Measurements from ENCODE around the gene UNC119. TPM values are rescaled to one million over a fixed set of nuclear protein-coding genes. Genes with fewer than 3 reads are reported as not detected.

The UNC119 gene
- total RNA-seq, 5 donors from 2014 or later (not counting 1 experiment from before 2014, with no cell fraction given): 37.7 to 51.7 (median 44.5) TPM

DNA sequence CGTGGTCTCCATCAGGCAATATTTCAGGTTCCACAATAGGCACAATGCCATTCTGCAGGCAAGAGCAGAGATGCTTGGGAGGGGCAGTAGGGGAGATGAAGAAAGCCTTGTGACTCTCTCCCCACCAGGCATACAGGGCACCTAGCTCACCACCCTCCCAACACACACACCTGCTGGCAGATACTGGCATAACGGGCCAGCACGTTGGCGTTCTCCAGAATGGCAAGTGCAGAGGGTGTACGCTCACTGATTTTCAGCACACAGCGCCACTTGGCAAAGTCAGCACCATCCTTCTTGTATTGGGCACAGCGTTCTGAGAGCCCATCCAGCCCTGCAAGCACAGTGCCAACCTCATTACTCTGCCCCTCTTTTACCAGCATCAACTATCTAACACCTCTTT is 22.1 kb upstream of the UNC119 start:
- no peak overlapping the region for H3K4me3 ChIP-seq (ENCODE audit: control insufficient read depth in 1 of 2, extremely low read depth in 1 of 2, low read length in 1 of 2)
- CTCF ChIA-PET: no interaction called here
- H3K36me3 Mint-ChIP-seq: peaks cover 9% of the 10 kb centered on the region
- H3K4me3 Mint-ChIP-seq: peak overlapping the region in 1 of 3 donors; percentile 21
- no peak overlapping the region for H3K27ac ChIP-seq (ENCODE audit: low read length)
- POLR2A ChIA-PET: no interaction called here
- peaks cover 44 to 55% (median 54%) of the 10 kb centered on the region in 3 donors for H3K4me1 Mint-ChIP-seq
- no peak overlapping the region for H3K27ac Mint-ChIP-seq
- peaks cover 18 to 46% of the 10 kb centered on the region in 2 experiments for H3K4me1 ChIP-seq (ENCODE audit: control insufficient read depth in 1 of 2, extremely low read depth in 1 of 2, insufficient read depth in 2 of 2, low read length in 2 of 2)
- WGBS (ENCODE audit: insufficient coverage): 96% methylated on average over 6 of the region's 7 CpGs
- no peaks in the 10 kb centered on the region for H3K27me3 Mint-ChIP-seq
- ATAC-seq (replicated peaks in 1 of 4) (no peak), DNase-seq (peak in 8 of 35 experiments; percentile 12 to 38 (median 28))
- H3K27me3 ChIP-seq (replicated peaks in 1 of 2; ENCODE audit: control insufficient read depth in 2 of 2, extremely low read depth in 1 of 2, insufficient read depth in 2 of 2, low read length in 1 of 2): no peaks in the 10 kb centered on the region
- no peaks in the 10 kb centered on the region for H3K9me3 Mint-ChIP-seq
- no peaks in the 10 kb centered on the region for H3K9me3 ChIP-seq
- peaks cover 7 to 8% of the 10 kb centered on the region in 2 donors for H3K36me3 ChIP-seq (ENCODE audit: control insufficient read depth in 2 of 2, extremely low read depth in 1 of 2, insufficient read depth in 1 of 2, low read length in 1 of 2)

DNA sequence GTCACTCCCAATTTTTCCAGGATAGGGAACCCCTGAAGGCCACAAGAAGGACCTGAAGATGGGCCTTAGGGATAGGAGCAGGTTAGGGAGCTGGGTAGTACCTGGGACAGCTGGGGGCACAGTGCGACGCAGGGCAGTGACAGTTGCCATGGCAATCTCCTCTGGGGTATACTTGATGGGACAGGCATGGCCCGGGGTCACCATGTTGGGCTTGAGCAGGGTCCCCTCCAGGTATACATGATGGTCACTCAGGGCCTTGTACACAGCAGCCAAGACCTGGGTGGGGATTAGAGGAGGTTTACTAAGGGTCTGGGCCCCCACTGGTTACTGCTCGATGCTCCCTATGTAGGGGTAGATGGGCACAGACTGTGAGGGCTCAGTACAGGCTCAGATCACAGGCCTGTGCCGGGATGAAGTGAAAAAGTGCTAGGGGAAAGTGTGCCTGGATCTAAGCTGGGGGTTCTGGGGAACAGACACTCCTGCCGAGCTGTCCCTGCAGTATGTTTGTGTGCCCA is 21.6 kb upstream of the UNC119 start:
- Mint-ChIP-seq H3K27ac (no peak overlapping the region), H3K4me3 (peak overlapping the region in 1 of 3 donors; percentile 21), H3K4me1 (peaks cover 48 to 60% (median 57%) of the 10 kb centered on the region in 3 donors), H3K36me3 (peaks cover 10% of the 10 kb centered on the region), H3K27me3 (no peaks in the 10 kb centered on the region), H3K9me3 (no peaks in the 10 kb centered on the region)
- Histone ChIP-seq H3K4me1 (ENCODE audit: control insufficient read depth in 1 of 2, extremely low read depth in 1 of 2, insufficient read depth in 2 of 2, low read length in 2 of 2) (peaks cover 18 to 51% of the 10 kb centered on the region in 2 experiments), H3K9me3 (no peaks in the 10 kb centered on the region), H3K27ac (ENCODE audit: low read length) (no peak overlapping the region), H3K27me3 (replicated peaks in 1 of 2; ENCODE audit: control insufficient read depth in 2 of 2, extremely low read depth in 1 of 2, insufficient read depth in 2 of 2, low read length in 1 of 2) (no peaks in the 10 kb centered on the region), H3K4me3 (ENCODE audit: control insufficient read depth in 1 of 2, extremely low read depth in 1 of 2, low read length in 1 of 2) (no peak overlapping the region), H3K36me3 (ENCODE audit: control insufficient read depth in 2 of 2, extremely low read depth in 1 of 2, insufficient read depth in 1 of 2, low read length in 1 of 2) (peaks cover 5 to 8% of the 10 kb centered on the region in 2 donors)
- WGBS (ENCODE audit: insufficient coverage): 99% methylated on average over 6 of the region's 6 CpGs
- DNase-seq (no peak), ATAC-seq (replicated peaks in 1 of 4) (no peak)
- CTCF ChIA-PET: no interaction called here
- POLR2A ChIA-PET: no interaction called here

DNA sequence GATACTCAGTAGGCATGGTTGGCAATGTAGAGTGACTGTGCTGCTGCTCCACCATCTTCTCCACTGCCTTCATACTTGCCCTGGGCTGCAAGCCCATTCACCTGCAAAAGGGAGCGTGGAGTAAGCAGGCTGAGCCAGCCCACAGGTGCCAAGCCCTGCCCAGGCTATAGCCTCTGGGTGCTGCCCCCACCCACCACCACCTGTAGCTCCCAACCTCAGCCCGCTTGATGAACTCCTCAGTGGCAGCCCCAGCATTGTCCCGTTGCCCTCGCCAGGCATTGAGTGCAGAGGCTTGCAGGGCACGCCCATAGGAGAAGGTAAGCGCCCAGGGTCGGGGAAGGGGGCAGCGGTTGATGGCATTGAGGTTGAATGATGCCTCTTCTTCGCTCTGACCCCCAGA is 21.1 kb upstream of the UNC119 start:
- ChIA-PET CTCF (no interaction called here), POLR2A (no interaction called here)
- H3K27ac Mint-ChIP-seq: peak overlapping the region in 1 of 2 donors; percentile 92
- H3K9me3 Mint-ChIP-seq: no peaks in the 10 kb centered on the region
- ATAC-seq (replicated peaks in 1 of 4) (no peak), DNase-seq (no peak)
- Histone ChIP-seq H3K27ac (ENCODE audit: low read length) (no peak overlapping the region), H3K9me3 (no peaks in the 10 kb centered on the region), H3K4me3 (ENCODE audit: control insufficient read depth in 1 of 2, extremely low read depth in 1 of 2, low read length in 1 of 2) (no peak overlapping the region), H3K27me3 (replicated peaks in 1 of 2; ENCODE audit: control insufficient read depth in 2 of 2, extremely low read depth in 1 of 2, insufficient read depth in 2 of 2, low read length in 1 of 2) (no peaks in the 10 kb centered on the region), H3K4me1 (ENCODE audit: control insufficient read depth in 1 of 2, extremely low read depth in 1 of 2, insufficient read depth in 2 of 2, low read length in 2 of 2) (peaks cover 18 to 56% of the 10 kb centered on the region in 2 experiments), H3K36me3 (ENCODE audit: control insufficient read depth in 2 of 2, extremely low read depth in 1 of 2, insufficient read depth in 1 of 2, low read length in 1 of 2) (peaks cover 5 to 8% of the 10 kb centered on the region in 2 donors)
- peaks cover 12% of the 10 kb centered on the region for H3K36me3 Mint-ChIP-seq
- no peaks in the 10 kb centered on the region for H3K27me3 Mint-ChIP-seq
- H3K4me1 Mint-ChIP-seq: peaks cover 52 to 63% (median 60%) of the 10 kb centered on the region in 3 donors
- H3K4me3 Mint-ChIP-seq: no peak overlapping the region
- WGBS (ENCODE audit: insufficient coverage): 91% methylated on average over 9 of the region's 9 CpGs

DNA sequence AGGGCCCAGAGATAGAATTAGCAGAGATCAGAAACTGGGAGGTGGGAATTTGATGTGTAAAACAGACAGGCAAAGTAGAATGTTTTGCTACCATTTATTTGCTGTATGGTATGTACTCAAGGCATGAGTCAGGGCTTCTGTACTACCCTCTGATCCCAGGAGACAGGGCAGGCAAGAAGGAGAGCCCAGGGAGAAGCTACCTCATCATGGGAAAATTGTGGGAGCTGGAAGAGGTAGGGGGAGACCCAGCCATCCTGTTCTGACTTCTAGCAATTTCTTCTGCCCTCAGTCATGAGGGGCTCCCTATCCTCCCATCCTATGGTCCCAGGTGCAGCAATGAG is 20.6 kb upstream of the UNC119 start:
- CTCF ChIA-PET: interaction anchor here in 1 of 2 donors (0.6 kb wide), 1 partner anchor 9 kb away, joined by 5 read pairs; no protein-coding TSS in a partner anchor
- Histone ChIP-seq H3K27ac (ENCODE audit: low read length) (no peak overlapping the region), H3K4me1 (ENCODE audit: control insufficient read depth in 1 of 2, extremely low read depth in 1 of 2, insufficient read depth in 2 of 2, low read length in 2 of 2) (peaks cover 18 to 56% of the 10 kb centered on the region in 2 experiments), H3K4me3 (ENCODE audit: control insufficient read depth in 1 of 2, extremely low read depth in 1 of 2, low read length in 1 of 2) (no peak overlapping the region), H3K36me3 (ENCODE audit: control insufficient read depth in 2 of 2, extremely low read depth in 1 of 2, insufficient read depth in 1 of 2, low read length in 1 of 2) (peaks cover 5 to 8% of the 10 kb centered on the region in 2 donors), H3K9me3 (no peaks in the 10 kb centered on the region), H3K27me3 (replicated peaks in 1 of 2; ENCODE audit: control insufficient read depth in 2 of 2, extremely low read depth in 1 of 2, insufficient read depth in 2 of 2, low read length in 1 of 2) (no peaks in the 10 kb centered on the region)
- H3K27ac Mint-ChIP-seq: peak overlapping the region in 1 of 2 donors; percentile 92
- peaks cover 15% of the 10 kb centered on the region for H3K36me3 Mint-ChIP-seq
- ATAC-seq (replicated peaks in 1 of 4): no peak
- DNase-seq: no peak
- H3K4me1 Mint-ChIP-seq: peaks cover 56 to 67% (median 65%) of the 10 kb centered on the region in 3 donors
- peak overlapping the region in 2 of 3 donors; percentile 97 for H3K4me3 Mint-ChIP-seq
- H3K27me3 Mint-ChIP-seq: no peaks in the 10 kb centered on the region
- POLR2A ChIA-PET: interaction anchor here (0.5 to 0.7 kb wide), 2 partner anchors 89 to 232 kb away, joined by 4 read pairs; partner anchors contain the start of genes SDF2 (in 1 of the 2) and SUPT6H (in 1 of the 2)
- H3K9me3 Mint-ChIP-seq: no peaks in the 10 kb centered on the region

DNA sequence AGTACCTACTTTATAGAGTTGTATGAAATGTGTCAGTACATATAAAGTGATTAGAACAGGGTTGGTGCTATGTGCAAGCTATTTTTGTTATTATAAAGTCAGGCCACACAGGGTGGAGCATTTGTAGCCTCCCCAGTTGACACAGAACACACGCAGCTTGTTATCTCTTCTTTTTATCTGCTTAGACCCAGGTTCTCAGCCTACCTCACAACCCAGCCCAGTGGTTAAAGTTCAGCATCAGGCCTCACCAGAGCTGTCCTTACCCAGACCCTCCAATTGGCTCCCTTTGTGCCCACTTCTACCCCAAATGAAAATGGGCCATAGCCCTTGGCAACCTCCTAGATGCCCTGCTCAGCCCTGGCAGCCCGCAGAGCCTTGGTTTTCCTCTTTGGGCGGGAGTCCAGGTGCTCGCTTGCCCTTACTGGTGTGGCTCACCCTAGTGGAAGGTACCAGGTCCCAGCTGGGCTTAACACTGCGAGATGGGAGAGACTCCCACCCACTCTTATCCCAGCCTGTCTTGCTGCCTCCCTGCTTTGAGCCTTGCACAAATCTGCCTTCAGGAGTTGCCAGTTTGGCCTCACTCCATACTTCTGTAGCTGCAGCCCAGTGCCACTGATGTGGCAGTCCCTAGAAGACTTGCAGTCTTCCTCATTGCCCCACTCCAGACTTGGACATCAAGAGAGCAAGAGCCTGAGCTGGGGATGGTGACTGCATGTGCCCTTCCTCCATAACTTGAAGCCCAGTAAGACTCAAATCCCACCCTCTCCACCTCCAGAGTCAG is 20.0 kb upstream of the UNC119 start:
- no peaks in the 10 kb centered on the region for H3K9me3 ChIP-seq
- H3K4me1 Mint-ChIP-seq: peaks cover 61 to 73% (median 71%) of the 10 kb centered on the region in 3 donors
- H3K4me3 Mint-ChIP-seq: peak overlapping the region; percentile 93 to 97 (median 97)
- ChIA-PET POLR2A (interaction anchor here (0.5 to 2.0 kb wide), 5 partner anchors 27 to 233 kb away, joined by 3 to 11 read pairs (median 4); partner anchors contain the start of genes SDF2 (in 1 of the 2) and SUPT6H (in 1 of the 2)), CTCF (interaction anchor here (0.6 to 0.7 kb wide), 2 partner anchors 8 kb away, joined by 4 to 5 read pairs; no protein-coding TSS in a partner anchor)
- H3K4me3 ChIP-seq (ENCODE audit: control insufficient read depth in 1 of 2, extremely low read depth in 1 of 2, low read length in 1 of 2): peak overlapping the region in 1 of 2 donors; percentile 86
- no peaks in the 10 kb centered on the region for H3K9me3 Mint-ChIP-seq
- H3K27me3 ChIP-seq (replicated peaks in 1 of 2; ENCODE audit: control insufficient read depth in 2 of 2, extremely low read depth in 1 of 2, insufficient read depth in 2 of 2, low read length in 1 of 2): no peaks in the 10 kb centered on the region
- no peaks in the 10 kb centered on the region for H3K27me3 Mint-ChIP-seq
- WGBS (ENCODE audit: insufficient coverage): 84% methylated on average over 4 of the region's 5 CpGs
- peak overlapping the region; percentile 92 to 93 for H3K27ac Mint-ChIP-seq
- peaks cover 18 to 56% of the 10 kb centered on the region in 2 experiments for H3K4me1 ChIP-seq (ENCODE audit: control insufficient read depth in 1 of 2, extremely low read depth in 1 of 2, insufficient read depth in 2 of 2, low read length in 2 of 2)
- peak in 1 of 35 experiments; percentile 16 for DNase-seq
- H3K27ac ChIP-seq (ENCODE audit: low read length): peak overlapping the region; percentile 83
- peaks cover 5 to 8% of the 10 kb centered on the region in 2 donors for H3K36me3 ChIP-seq (ENCODE audit: control insufficient read depth in 2 of 2, extremely low read depth in 1 of 2, insufficient read depth in 1 of 2, low read length in 1 of 2)
- H3K36me3 Mint-ChIP-seq: peaks cover 19% of the 10 kb centered on the region
- ATAC-seq (replicated peaks in 1 of 4): no peak

- H3K27me3 Mint-ChIP-seq: no peaks in the 10 kb centered on the region
- H3K4me1 ChIP-seq (ENCODE audit: control insufficient read depth in 1 of 2, extremely low read depth in 1 of 2, insufficient read depth in 2 of 2, low read length in 2 of 2): peaks cover 18 to 47% of the 10 kb centered on the region in 2 experiments
- no peaks in the 10 kb centered on the region for H3K9me3 ChIP-seq
- H3K36me3 ChIP-seq (ENCODE audit: control insufficient read depth in 2 of 2, extremely low read depth in 1 of 2, insufficient read depth in 1 of 2, low read length in 1 of 2): peaks cover 5 to 14% of the 10 kb centered on the region in 2 donors
- peaks cover 22% of the 10 kb centered on the region for H3K36me3 Mint-ChIP-seq
- H3K27me3 ChIP-seq (replicated peaks in 1 of 2; ENCODE audit: control insufficient read depth in 2 of 2, extremely low read depth in 1 of 2, insufficient read depth in 2 of 2, low read length in 1 of 2): no peaks in the 10 kb centered on the region
- H3K4me3 Mint-ChIP-seq: peak within 1 kb of the TSS; percentile 93 to 97 (median 97)
- peak within 1 kb of the TSS; percentile 83 for H3K27ac ChIP-seq (ENCODE audit: low read length)
- ATAC-seq (replicated peaks in 1 of 4): peak; percentile 97 to 98 (median 98)
- peak within 1 kb of the TSS; percentile 92 to 93 for H3K27ac Mint-ChIP-seq
- peaks cover 61 to 72% (median 68%) of the 10 kb centered on the region in 3 donors for H3K4me1 Mint-ChIP-seq
- H3K4me3 ChIP-seq (ENCODE audit: control insufficient read depth in 1 of 2, extremely low read depth in 1 of 2, low read length in 1 of 2): peak within 1 kb of the TSS; percentile 86 to 95
- peak; percentile 73 to 93 (median 85) for DNase-seq
- CTCF ChIA-PET: interaction anchor here (0.5 to 1.1 kb wide), 8 partner anchors 9 to 1533 kb away, joined by 3 to 9 read pairs (median 4); partner anchors contain the start of genes BLTP2 (in 1 of the 2) and PROCA1 (in 1 of the 2)
- POLR2A ChIA-PET: interaction anchor here (0.6 to 2.0 kb wide), 4 partner anchors 20 to 28 kb away, joined by 3 to 11 read pairs (median 8); no protein-coding TSS in a partner anchor
- WGBS (ENCODE audit: insufficient coverage): under 1% methylated on average over 39 of the region's 49 CpGs
- no peaks in the 10 kb centered on the region for H3K9me3 Mint-ChIP-seq
Measured at GRCh38 chr17:28571361-28572122, 19.1 kb upstream of the UNC119 start, which contains the start of gene PIGS. PIGS (minus strand) TSS chr17:28571524; CDS start chr17:28571496, 28 bp downstream.

Data from T-cell (primary cell).